ENCODE data around the gene RIN3.
A peak's percentile ranks its signal among the peaks of the same experiment; 100 is the strongest.

RIN3 gene

GRCh38 chr14:92579244-92579936 is 65.8 kb downstream of the RIN3 start:
- no peak for TF ChIP-seq BHLHE40 (IDR thresholded peaks at IDR 0.05; ENCODE audit: borderline replicate concordance)
- TF ChIP-seq ARNT (IDR thresholded peaks at IDR 0.05), result no peak
- TF ChIP-seq FOXA1 (IDR thresholded peaks at IDR 0.05), result no peak
- no peak for TF ChIP-seq SP1 (IDR thresholded peaks at IDR 0.05)
- no peak for TF ChIP-seq ELF4 (IDR thresholded peaks at IDR 0.05)
- no peak for TF ChIP-seq SUZ12 (IDR thresholded peaks at IDR 0.05)
- no peak for TF ChIP-seq PKNOX1 (IDR thresholded peaks at IDR 0.05)
- TF ChIP-seq NFRKB (IDR thresholded peaks at IDR 0.05), result no peak
- no peak for TF ChIP-seq FOXK2 (IDR thresholded peaks at IDR 0.05)
- TF ChIP-seq L3MBTL2 (conservative IDR thresholded peaks at IDR 0.05), result no peak
- TF ChIP-seq LEF1 (IDR thresholded peaks at IDR 0.05; ENCODE audit: borderline replicate concordance), result no peak
- TF ChIP-seq HDGF (IDR thresholded peaks at IDR 0.05; ENCODE audit: borderline replicate concordance), result no peak
- TF ChIP-seq CTBP1 (IDR thresholded peaks at IDR 0.05; ENCODE audit: borderline replicate concordance), result no peak
- DNase-seq (ENCODE audit: extremely low spot score), result no peak
- CTCF ChIA-PET, result no interaction called here
- POLR2A ChIA-PET, result no interaction called here

- no peak for TF ChIP-seq ARNT (IDR thresholded peaks at IDR 0.05)
- no peak for TF ChIP-seq TARDBP (IDR thresholded peaks at IDR 0.05)
- TF ChIP-seq ZNF384 (IDR thresholded peaks at IDR 0.05), result no peak
- no peak for TF ChIP-seq LEF1 (IDR thresholded peaks at IDR 0.05; ENCODE audit: borderline replicate concordance)
- no peak for TF ChIP-seq SP1 (IDR thresholded peaks at IDR 0.05)
- no peak for TF ChIP-seq FOXM1 (IDR thresholded peaks at IDR 0.05; ENCODE audit: borderline replicate concordance)
- no peak for TF ChIP-seq CTBP1 (IDR thresholded peaks at IDR 0.05; ENCODE audit: borderline replicate concordance)
- no peak for TF ChIP-seq FOXK2 (IDR thresholded peaks at IDR 0.05)
- no peak for TF ChIP-seq NFRKB (IDR thresholded peaks at IDR 0.05)
- no peak for TF ChIP-seq SUZ12 (IDR thresholded peaks at IDR 0.05)
- TF ChIP-seq PKNOX1 (IDR thresholded peaks at IDR 0.05), result no peak
- no peak for TF ChIP-seq HDGF (IDR thresholded peaks at IDR 0.05; ENCODE audit: borderline replicate concordance)
- no peak for TF ChIP-seq ELF4 (IDR thresholded peaks at IDR 0.05)
- no peak for TF ChIP-seq FOXA1 (IDR thresholded peaks at IDR 0.05)
- TF ChIP-seq L3MBTL2 (conservative IDR thresholded peaks at IDR 0.05), result no peak
- no peak for TF ChIP-seq BHLHE40 (IDR thresholded peaks at IDR 0.05; ENCODE audit: borderline replicate concordance)
- ChIA-PET CTCF (no interaction called here), POLR2A (no interaction called here)
- no peak for DNase-seq (ENCODE audit: extremely low spot score)
Measured at GRCh38 chr14:92581206-92581605, 67.6 kb downstream of the RIN3 start.

- TF ChIP-seq ELF4 (IDR thresholded peaks at IDR 0.05), result no peak
- no peak for TF ChIP-seq L3MBTL2 (conservative IDR thresholded peaks at IDR 0.05)
- TF ChIP-seq ARNT (IDR thresholded peaks at IDR 0.05), result no peak
- no peak for TF ChIP-seq FOXK2 (IDR thresholded peaks at IDR 0.05)
- no peak for TF ChIP-seq LEF1 (IDR thresholded peaks at IDR 0.05; ENCODE audit: borderline replicate concordance)
- no peak for TF ChIP-seq TARDBP (IDR thresholded peaks at IDR 0.05)
- TF ChIP-seq HDGF (IDR thresholded peaks at IDR 0.05; ENCODE audit: borderline replicate concordance), result no peak
- no peak for TF ChIP-seq FOXM1 (IDR thresholded peaks at IDR 0.05; ENCODE audit: borderline replicate concordance)
- no peak for TF ChIP-seq SP1 (IDR thresholded peaks at IDR 0.05)
- no peak for TF ChIP-seq ZNF384 (IDR thresholded peaks at IDR 0.05)
- no peak for TF ChIP-seq PKNOX1 (IDR thresholded peaks at IDR 0.05)
- no peak for TF ChIP-seq BHLHE40 (IDR thresholded peaks at IDR 0.05; ENCODE audit: borderline replicate concordance)
- no peak for TF ChIP-seq FOXA1 (IDR thresholded peaks at IDR 0.05)
- TF ChIP-seq CTBP1 (IDR thresholded peaks at IDR 0.05; ENCODE audit: borderline replicate concordance), result no peak
- no peak for TF ChIP-seq SUZ12 (IDR thresholded peaks at IDR 0.05)
- no peak for TF ChIP-seq NFRKB (IDR thresholded peaks at IDR 0.05)
- no peak for DNase-seq (ENCODE audit: extremely low spot score)
- ChIA-PET POLR2A (no interaction called here), CTCF (no interaction called here)
Measured at GRCh38 chr14:92581966-92582566, 68.5 kb downstream of the RIN3 start.

GRCh38 chr14:92582706-92583452 is 69.3 kb downstream of the RIN3 start:
- CTCF ChIA-PET, result no interaction called here
- POLR2A ChIA-PET, result no interaction called here
- TF ChIP-seq PKNOX1 (IDR thresholded peaks at IDR 0.05) (no peak), SUZ12 (IDR thresholded peaks at IDR 0.05) (no peak), FOXA1 (IDR thresholded peaks at IDR 0.05) (no peak), SP1 (IDR thresholded peaks at IDR 0.05) (no peak), FOXM1 (IDR thresholded peaks at IDR 0.05; ENCODE audit: borderline replicate concordance) (no peak), ZNF384 (IDR thresholded peaks at IDR 0.05) (no peak), ELF4 (IDR thresholded peaks at IDR 0.05) (no peak), BHLHE40 (IDR thresholded peaks at IDR 0.05; ENCODE audit: borderline replicate concordance) (no peak), NFRKB (IDR thresholded peaks at IDR 0.05) (no peak), HDGF (IDR thresholded peaks at IDR 0.05; ENCODE audit: borderline replicate concordance) (no peak), CTBP1 (IDR thresholded peaks at IDR 0.05; ENCODE audit: borderline replicate concordance) (no peak), ARNT (IDR thresholded peaks at IDR 0.05) (no peak)
- no peak for DNase-seq (ENCODE audit: extremely low spot score)

GRCh38 chr14:92584220-92584619 is 70.6 kb downstream of the RIN3 start:
- no peak for TF ChIP-seq NFRKB (IDR thresholded peaks at IDR 0.05)
- 0 out of 2 replicates have a peak, but pooled peaks have one; percentile 16 for TF ChIP-seq L3MBTL2 (conservative IDR thresholded peaks at IDR 0.05)
- CTCF ChIA-PET, result no interaction called here
- POLR2A ChIA-PET, result no interaction called here

More at GRCh38 chr14:92584220-92584619, 70.6 kb downstream of the RIN3 start:
- DNase-seq (ENCODE audit: extremely low spot score), result no peak
